ENCODE results near the gene PANX1.

Gene PANX1

GRCh38 chr11:94129512-94130297 lies 1.1 kb downstream of the PANX1 start:
- DNase-seq (ENCODE audit: low read depth), result no peak

DNA sequence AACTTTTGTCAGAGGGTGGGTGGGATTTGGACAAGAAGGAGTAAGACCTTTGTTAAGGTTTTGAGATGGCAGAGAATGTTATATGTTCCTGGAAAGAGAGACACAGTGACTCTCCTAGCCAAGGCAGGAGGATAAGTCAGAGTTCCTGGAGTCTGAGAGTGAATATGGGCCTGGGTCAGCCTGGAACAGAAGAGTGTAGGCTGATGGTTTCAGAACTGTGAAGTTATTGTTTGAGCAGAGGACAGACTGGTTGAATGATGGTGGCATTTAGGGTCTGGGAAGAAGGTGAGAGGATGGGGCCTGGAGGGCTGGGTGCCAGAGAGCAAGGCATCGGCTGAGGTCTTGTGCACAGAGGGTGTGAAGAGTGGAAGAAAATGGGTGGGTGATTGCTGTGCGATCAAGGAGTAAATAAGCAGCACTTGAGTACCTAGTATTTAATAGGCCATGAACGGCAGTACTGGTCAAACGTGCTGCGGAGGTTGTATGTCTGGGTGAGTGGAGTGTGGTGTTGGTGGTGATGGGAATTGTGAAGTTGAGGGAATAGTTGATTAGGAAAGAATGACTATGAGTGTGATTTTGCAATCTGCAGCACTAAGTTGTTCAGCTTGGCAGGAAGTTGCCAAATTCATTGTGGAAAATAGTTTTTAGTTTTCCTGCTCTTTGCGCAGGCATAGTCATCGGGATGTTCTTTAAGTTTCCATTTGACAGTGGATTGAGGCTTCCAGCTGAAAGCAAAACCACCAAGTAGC lies 1.8 kb downstream of the PANX1 start:
- DNase-seq (ENCODE audit: low read depth), result no peak

DNA sequence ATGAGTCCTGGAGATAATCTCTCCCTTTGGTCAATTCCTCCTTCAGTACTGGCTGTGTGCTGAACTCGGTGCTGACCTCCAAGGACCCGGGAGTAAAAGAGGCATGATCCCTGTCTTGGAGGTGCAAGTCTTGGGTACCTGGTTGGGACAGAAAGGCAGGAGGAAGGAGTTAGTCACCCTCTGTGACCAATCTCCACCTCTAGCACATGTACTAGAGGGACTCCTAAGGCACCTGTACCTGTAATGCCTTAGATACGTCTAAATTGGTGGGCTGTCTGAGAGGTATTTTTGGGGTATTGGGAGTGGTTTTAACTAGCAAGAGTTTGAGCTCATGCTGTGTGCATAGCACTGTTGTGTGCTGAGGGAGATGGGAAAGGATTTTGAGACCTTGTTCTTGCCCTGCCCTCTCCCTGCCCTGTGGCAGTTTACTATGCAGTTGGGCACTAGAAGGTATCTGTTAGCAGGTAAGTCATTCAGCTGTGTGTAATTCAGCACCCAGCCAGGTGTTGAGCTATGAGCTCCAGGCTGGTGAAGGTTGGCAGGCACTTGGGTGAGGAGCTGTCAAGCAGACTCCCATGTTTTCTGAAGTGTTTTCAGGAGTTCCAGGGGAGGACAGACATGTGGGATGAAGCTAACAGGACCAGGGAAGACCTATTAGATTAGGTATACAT lies 2.5 kb downstream of the PANX1 start:
- no peak for DNase-seq (ENCODE audit: low read depth)

DNA sequence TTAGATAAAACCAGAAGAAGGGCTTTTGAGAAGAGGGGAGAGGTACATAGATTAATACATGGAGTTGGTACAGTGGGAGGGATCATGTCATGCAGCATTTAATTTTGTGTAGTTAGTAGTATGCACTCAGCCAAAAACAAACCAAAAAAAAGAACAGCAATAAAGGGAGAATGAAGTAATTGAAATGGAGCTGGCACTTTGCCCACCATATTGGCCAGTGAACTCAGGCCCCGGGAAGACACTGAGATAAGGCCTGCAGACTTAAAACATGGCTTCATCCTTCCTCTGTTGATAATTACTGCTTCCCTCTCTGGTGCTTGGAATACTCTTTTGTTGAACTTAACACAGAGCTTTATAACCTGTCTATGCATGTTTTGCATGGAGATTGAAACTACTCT lies 3.1 kb downstream of the PANX1 start:
- no peak for DNase-seq (ENCODE audit: low read depth)

DNA sequence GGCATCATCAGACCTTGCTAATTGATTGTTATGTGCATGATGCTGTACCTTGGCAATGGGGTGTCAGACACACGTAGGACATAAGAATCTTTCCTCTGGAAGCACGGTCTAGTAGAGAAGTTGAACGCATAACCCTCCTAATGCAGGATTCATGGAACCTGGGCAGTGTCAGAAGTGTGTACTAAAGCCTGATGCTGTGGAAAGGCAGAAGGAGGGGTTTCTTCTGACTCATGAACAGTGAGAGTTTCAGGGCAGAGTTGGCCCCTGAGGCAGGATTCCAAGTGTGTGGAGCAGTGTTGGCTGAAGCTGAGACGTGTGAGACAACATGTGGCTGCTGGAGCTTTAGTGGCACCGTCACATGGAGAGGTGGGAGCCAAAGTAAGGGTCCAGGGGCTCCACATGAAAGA lies 3.5 kb downstream of the PANX1 start:
- no peak for DNase-seq (ENCODE audit: low read depth)

GRCh38 chr11:94132823-94133408 lies 4.3 kb downstream of the PANX1 start:
- DNase-seq (ENCODE audit: low read depth), result no peak

DNA sequence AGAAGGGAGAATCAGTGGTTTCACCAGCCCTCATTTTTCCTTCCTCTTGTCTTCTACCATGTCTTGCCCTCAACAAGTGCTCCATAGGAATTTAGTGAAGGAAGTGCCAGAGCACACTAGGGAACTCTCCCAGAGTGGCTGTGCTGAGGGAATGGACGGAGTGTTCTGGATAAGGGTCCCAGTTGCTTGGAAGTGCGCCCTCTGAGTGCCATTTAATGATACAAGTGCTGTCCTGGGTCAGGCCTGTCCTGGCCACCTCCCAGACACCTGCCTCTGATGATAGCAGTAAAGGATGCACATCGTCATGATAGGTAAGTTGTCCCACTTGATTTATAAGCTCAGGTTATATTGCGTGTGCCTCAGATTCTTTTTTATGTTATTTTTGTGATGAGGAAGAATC lies 5.1 kb downstream of the PANX1 start:
- DNase-seq (ENCODE audit: low read depth), result no peak

DNA sequence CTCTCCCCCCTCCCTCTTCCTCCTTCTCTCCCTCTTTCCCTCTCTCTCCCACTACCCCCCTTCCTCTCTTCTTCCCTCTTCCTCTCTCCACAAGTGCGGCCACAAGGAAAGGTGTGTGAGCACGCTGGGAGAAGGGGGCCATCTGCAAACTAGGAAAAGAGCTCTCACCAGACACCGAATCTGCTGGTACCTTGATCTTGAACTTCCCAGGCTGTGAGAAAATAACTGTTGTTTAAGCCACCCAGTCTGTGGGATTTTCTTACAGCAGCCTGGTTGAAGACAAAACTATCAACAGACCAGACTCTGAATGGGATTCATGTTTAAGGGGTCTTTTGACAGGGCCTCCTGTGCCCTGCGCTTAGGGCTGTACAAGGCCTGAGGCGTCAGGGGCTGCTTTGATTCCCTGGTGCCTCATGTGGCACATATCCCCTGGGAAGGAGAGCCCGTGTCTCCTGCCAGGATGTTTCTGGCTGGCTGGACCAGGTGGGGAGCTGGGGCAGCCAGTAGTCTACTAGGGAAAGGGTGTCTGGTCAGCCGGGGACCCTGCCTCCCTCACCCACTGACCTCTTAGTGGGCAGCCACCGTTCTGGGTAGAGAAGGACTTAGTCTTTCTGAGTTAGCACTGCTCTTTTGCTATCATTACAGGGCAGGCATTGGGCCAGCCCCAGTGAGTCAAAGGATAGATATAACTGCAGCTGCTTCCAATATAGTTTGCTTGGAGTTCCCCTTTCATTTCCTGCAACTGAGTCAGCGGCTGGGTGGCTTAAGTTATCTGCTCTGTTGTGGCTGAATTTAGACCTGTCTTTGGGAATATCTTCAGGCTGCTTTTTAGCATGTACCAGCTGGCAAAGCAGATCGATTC lies 6.2 kb downstream of the PANX1 start:
- DNase-seq (ENCODE audit: low read depth), result no peak

GRCh38 chr11:94139416-94139815 lies 10.8 kb downstream of the PANX1 start:
- no peak for DNase-seq (ENCODE audit: low read depth)

DNA sequence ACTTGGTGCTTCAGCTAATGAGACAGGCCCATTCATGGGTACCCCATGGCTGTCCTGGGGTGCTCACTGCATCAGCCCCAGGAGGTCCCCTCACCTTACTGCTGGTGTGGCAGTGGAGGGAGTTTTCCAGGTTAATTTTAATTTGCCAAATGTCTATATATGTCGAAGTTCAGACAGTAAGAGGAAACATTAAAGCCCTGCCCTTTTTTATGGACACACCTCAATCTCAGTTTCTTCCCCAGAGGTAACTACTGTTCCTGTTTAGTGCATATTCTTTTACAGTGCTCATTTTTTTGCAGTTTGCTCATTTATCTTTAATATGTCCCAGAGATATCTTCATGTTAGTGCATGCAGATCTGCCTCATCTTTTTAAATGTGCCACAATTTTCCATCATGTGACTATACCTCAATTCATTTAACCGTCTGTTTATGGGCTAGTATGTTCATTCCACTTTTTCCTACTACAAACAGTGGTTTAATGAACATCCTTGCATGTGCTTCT lies 11.6 kb downstream of the PANX1 start:
- no peak for DNase-seq (ENCODE audit: low read depth)

GRCh38 chr11:94141511-94142307 lies 13.1 kb downstream of the PANX1 start:
- no peak for DNase-seq (ENCODE audit: low read depth)

GRCh38 chr11:94142308-94143281 lies 14.0 kb downstream of the PANX1 start:
- no peak for DNase-seq (ENCODE audit: low read depth)

DNA sequence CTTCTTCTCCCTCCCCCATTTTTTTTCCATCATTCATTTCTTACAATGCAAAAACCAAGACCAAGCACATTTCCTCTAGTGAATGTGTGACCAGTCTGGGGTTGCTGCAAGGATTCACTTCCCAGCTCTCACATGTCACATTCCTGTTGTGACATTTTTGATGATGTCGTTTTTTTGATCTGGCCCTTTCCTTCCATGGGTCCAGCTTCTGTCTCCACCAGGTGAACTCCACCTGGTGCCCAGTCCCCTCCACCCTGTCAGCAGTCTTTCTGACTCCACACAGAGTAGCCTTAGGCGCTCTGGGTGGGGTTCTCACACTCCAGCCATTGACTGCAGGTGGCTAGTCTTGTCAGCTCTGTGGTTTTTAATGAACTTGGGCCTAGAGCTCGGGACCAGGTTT lies 15.6 kb downstream of the PANX1 start:
- DNase-seq (ENCODE audit: low read depth), result no peak

DNA sequence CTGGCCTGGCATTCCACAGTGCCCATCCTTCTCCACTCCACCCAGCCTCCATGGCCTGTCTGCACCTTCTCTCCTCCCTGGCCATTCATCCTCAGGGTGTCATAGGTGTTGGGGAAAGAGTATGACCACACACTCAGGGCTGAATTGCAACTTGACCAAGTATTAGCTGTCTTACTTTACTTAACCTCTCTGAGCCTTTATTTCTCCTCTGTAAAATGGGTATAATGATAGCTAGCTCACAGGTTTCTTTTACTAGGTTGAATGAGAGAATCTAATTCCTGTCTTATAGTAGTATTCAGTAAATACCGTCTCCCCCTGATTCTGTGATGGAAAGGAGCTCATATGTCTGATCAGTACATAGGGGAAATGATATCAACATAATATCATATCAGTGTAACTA lies 16.0 kb downstream of the PANX1 start:
- DNase-seq (ENCODE audit: low read depth), result no peak

DNA sequence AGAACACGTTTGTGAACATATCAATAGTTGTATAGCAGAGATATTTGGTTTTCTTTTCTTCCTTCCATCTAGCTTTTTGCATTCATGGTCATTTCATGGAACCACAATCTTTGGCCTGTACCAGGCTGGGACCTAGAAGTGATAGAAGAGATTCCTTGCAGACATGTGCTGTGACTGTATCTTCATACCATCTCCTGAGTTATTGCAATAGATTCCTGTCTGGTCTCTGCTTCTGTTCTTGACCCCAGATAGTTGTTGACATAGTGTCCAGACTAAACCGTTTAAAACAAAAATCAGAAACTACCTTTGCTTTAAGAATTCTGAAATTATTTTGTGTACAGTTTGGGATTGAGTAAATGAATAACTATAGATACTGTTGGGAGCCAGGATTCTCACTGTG lies 16.8 kb downstream of the PANX1 start:
- DNase-seq (ENCODE audit: low read depth), result no peak

DNA sequence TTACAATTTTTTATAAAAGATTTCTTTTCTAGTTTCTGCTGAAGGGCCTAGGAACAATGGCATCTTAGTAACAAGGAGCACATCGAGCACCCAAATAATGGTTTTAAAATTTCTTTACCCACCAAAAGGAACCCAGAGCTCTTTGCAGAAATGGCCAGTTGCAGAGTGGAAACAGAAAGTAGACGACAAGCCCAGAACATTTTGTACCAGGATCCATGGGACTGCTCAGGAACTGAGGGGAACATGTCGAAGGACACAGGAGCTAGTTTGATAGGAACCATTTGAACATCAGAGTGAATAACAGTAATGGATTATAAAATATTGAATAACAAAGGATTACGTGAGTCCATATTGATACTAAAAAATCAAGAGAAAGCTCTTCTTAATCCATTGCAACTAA lies 17.3 kb downstream of the PANX1 start:
- DNase-seq (ENCODE audit: low read depth), result no peak

- DNase-seq (ENCODE audit: low read depth), result no peak
Measured at GRCh38 chr11:94147433-94147845, 18.8 kb downstream of the PANX1 start.

- DNase-seq (ENCODE audit: low read depth), result no peak
Measured at GRCh38 chr11:94148189-94148588, 19.5 kb downstream of the PANX1 start.

DNA sequence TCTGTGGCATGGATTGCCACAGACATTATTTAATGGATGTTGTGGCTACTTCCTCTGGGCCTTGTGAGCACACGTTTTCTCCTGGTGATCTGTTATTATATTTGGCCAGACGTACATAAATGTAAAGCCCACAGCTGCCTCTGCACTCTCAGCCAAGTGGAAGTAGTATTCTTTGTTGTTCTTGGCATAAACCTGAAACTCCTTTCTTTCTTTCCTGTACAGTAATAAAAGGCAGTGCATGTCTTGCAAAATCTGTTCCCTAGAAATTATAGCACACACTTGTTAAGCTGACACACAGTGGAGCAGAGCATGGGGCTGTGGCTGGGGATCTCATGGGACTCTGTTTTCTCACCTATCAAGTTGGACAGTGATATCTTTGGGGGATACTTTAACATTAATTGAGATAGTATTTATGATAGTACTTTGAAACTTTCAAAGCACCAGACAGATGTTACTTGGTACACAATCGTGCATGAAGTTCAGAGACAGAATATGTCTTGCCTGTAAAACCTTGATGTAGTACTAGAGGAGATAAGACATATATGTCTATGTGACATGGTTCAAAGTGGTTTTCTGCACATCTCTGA lies 20.9 kb downstream of the PANX1 start:
- no peak for DNase-seq (ENCODE audit: low read depth)
